ENCODE results near the gene CPSF6.

- no peak for TF ChIP-seq SIN3A (IDR thresholded peaks at IDR 0.05; ENCODE audit: borderline replicate concordance, insufficient read depth, low read length)
- TF ChIP-seq POLR2AphosphoS5 (IDR thresholded peaks at IDR 0.05; ENCODE audit: low read depth, low read length): no peak
Measured at GRCh38 chr12:69275471-69275891, 36.1 kb downstream of the CPSF6 start.
